ENCODE results near the gene AGPAT4. TPM values are rescaled to one million over a fixed set of nuclear protein-coding genes. Genes with fewer than 3 reads are reported as not detected.

Gene AGPAT4
- total and polyA plus RNA-seq, 2 donors (not counting 3 experiments of a cell fraction or from before 2014, with no cell fraction given) = 10.2 to 15.2 TPM

DNA sequence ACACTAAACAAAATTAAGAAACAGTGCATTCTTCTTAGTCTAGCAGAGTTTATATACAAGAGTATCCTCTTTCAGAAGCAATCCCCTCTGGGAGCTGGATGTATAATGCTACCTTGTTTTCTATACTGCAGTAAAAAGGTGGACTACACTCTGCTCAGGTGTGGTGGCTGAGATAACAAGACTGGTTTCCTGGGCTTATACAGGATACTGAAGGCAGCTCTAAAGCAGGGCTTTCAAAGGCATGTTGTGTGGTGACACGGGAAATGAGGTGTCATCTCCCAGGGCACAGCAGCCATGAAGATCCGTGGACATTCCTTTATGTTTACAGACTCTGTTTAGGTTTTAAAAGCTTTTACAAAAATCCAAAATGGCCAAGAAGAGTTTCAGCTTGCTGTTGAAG, 145.6 kb downstream of the AGPAT4 start:
- no peak overlapping the region for H3K4me3 ChIP-seq (replicated peaks in 1 of 3; ENCODE audit: insufficient read depth in 1 of 3, low read depth in 1 of 3, low read length in 3 of 3)
- no peaks in the 10 kb centered on the region for H3K27me3 ChIP-seq (ENCODE audit: control insufficient read depth in 2 of 2, insufficient read depth in 2 of 2, low read length in 2 of 2)
- H3K79me2 ChIP-seq (ENCODE audit: control insufficient read depth, insufficient read depth, low read length) = no peaks in the 10 kb centered on the region
- FAIRE-seq (no peak), DNase-seq (ENCODE audit: low read depth, low spot score) (no peak)
- H3K9me3 ChIP-seq (replicated peaks; ENCODE audit: control insufficient read depth, insufficient read depth, low read length) = peaks cover 2% of the 10 kb centered on the region
- TF ChIP-seq EZH2 (IDR thresholded peaks at IDR 0.05; ENCODE audit: borderline replicate concordance, low read depth, low read length, severe bottlenecking) (no peak), FOS (IDR thresholded peaks at IDR 0.05; ENCODE audit: borderline replicate concordance, insufficient read depth, low read length) (no peak), POLR2AphosphoS5 (IDR thresholded peaks at IDR 0.05; ENCODE audit: insufficient read depth, low read depth, low read length) (no peak), MYC (IDR thresholded peaks at IDR 0.05; ENCODE audit: low read depth, low read length) (no peak)
- no peak overlapping the region for H3K4me2 ChIP-seq (ENCODE audit: insufficient read depth, low read length)
- no peaks in the 10 kb centered on the region for H3K4me1 ChIP-seq (ENCODE audit: control insufficient read depth, extremely low read depth, insufficient read depth, low read length)
- no TSS peak for BruUV-seq (replicated peaks)
- CTCF ChIA-PET = no interaction called here
- no peak overlapping the region for H3K9ac ChIP-seq (replicated peaks; ENCODE audit: extremely low read depth, insufficient read depth, low read length)
- intact Hi-C loops (cut with micrococcal nuclease) = no loop called here
- H4K20me1 ChIP-seq (replicated peaks; ENCODE audit: control insufficient read depth, extremely low read depth, insufficient read depth, low read length) = no peaks in the 10 kb centered on the region
- no peak overlapping the region for H3K27ac ChIP-seq (ENCODE audit: insufficient read depth, low read depth, low read length)
- POLR2A ChIA-PET = no interaction called here
- no peaks in the 10 kb centered on the region for H3K9me1 ChIP-seq (replicated peaks; ENCODE audit: control insufficient read depth, extremely low read depth, insufficient read depth, low read length)
- dilution Hi-C loops (cut with MboI; ENCODE audit: extremely low pct_ligation_motif_present, low sequenced_read_pairs) = no loop called here
- H3K36me3 ChIP-seq (ENCODE audit: control insufficient read depth in 2 of 2, extremely low read depth in 1 of 2, insufficient read depth in 2 of 2, low read length in 2 of 2) = peaks cover 0 to 3% of the 10 kb centered on the region in 2 experiments
- H2AFZ ChIP-seq (ENCODE audit: low read depth, low read length) = no peak overlapping the region

DNA sequence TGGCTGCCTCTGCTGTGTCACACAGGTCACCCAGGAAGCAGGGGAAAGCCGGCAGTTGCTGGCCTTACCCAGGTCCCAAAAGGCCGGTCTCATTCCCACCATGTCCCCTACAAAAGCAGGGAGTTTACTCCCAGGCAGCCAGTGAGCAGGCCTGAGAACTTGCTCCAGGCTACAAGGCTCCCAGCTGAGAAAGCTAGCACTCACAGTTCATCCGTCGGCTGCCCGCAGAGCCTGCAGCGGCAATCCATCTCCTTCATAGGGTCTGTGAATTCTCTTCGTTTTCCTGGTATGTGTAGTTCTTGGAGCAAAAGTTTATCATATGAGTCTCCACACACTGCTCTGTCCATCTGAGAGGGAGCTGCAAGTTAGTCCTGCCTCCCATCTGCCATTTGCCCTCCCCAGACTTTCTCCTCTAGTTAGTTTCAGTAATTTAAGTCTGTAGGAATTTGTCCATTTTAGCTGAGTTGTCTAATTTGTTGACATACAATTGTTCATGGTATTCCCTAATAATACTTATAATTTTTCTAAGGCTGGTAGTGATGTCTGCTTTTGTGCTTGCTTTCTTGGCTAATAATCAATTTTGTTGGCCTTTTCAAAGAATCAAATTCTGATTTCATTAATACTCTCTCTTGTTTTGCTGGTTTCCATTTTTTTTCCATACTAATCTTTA, 146.7 kb downstream of the AGPAT4 start:
- FAIRE-seq (no peak), DNase-seq (ENCODE audit: low read depth, low spot score) (no peak)
- H3K4me2 ChIP-seq (ENCODE audit: insufficient read depth, low read length) = no peak overlapping the region
- H3K79me2 ChIP-seq (ENCODE audit: control insufficient read depth, insufficient read depth, low read length) = no peaks in the 10 kb centered on the region
- H3K9me1 ChIP-seq (replicated peaks; ENCODE audit: control insufficient read depth, extremely low read depth, insufficient read depth, low read length) = no peaks in the 10 kb centered on the region
- no peak overlapping the region for H2AFZ ChIP-seq (ENCODE audit: low read depth, low read length)
- TF ChIP-seq POLR2A (IDR thresholded peaks at IDR 0.05; ENCODE audit: low read depth, low read length) = no peak
- no peak for TF ChIP-seq MYC (IDR thresholded peaks at IDR 0.05; ENCODE audit: low read depth, low read length)
- TF ChIP-seq, protein P1, sequence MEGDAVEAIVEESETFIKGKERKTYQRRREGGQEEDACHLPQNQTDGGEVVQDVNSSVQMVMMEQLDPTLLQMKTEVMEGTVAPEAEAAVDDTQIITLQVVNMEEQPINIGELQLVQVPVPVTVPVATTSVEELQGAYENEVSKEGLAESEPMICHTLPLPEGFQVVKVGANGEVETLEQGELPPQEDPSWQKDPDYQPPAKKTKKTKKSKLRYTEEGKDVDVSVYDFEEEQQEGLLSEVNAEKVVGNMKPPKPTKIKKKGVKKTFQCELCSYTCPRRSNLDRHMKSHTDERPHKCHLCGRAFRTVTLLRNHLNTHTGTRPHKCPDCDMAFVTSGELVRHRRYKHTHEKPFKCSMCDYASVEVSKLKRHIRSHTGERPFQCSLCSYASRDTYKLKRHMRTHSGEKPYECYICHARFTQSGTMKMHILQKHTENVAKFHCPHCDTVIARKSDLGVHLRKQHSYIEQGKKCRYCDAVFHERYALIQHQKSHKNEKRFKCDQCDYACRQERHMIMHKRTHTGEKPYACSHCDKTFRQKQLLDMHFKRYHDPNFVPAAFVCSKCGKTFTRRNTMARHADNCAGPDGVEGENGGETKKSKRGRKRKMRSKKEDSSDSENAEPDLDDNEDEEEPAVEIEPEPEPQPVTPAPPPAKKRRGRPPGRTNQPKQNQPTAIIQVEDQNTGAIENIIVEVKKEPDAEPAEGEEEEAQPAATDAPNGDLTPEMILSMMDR (IDR thresholded peaks at IDR 0.05; ENCODE audit: extremely low read depth in 1 of 2, insufficient read depth in 1 of 2, low read depth in 1 of 2, low read length in 2 of 2) = no peak
- TF ChIP-seq GATA2 (IDR thresholded peaks at IDR 0.05; ENCODE audit: insufficient read depth, insufficient read length, low read depth, low read length) = no peak
- no peak for TF ChIP-seq EZH2 (IDR thresholded peaks at IDR 0.05; ENCODE audit: borderline replicate concordance, low read depth, low read length, severe bottlenecking)
- TF ChIP-seq JUN (IDR thresholded peaks at IDR 0.05; ENCODE audit: borderline replicate concordance, insufficient read depth, insufficient read length, low read depth) = no peak
- TF ChIP-seq FOS (IDR thresholded peaks at IDR 0.05; ENCODE audit: borderline replicate concordance, insufficient read depth, low read length) = no peak
- TF ChIP-seq, protein P2, sequence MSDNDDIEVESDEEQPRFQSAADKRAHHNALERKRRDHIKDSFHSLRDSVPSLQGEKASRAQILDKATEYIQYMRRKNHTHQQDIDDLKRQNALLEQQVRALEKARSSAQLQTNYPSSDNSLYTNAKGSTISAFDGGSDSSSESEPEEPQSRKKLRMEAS (IDR thresholded peaks at IDR 0.05; ENCODE audit: insufficient read depth, insufficient read length) = no peak
- no peak for TF ChIP-seq POLR2AphosphoS5 (IDR thresholded peaks at IDR 0.05; ENCODE audit: insufficient read depth, low read depth, low read length)
- peaks cover 2% of the 10 kb centered on the region for H3K9me3 ChIP-seq (replicated peaks; ENCODE audit: control insufficient read depth, insufficient read depth, low read length)
- dilution Hi-C loops (cut with MboI; ENCODE audit: extremely low pct_ligation_motif_present, low sequenced_read_pairs) (no loop called here), intact Hi-C loops (cut with micrococcal nuclease) (no loop called here)
- no peak overlapping the region for H3K9ac ChIP-seq (replicated peaks; ENCODE audit: extremely low read depth, insufficient read depth, low read length)
- H3K36me3 ChIP-seq (ENCODE audit: control insufficient read depth in 2 of 2, extremely low read depth in 1 of 2, insufficient read depth in 2 of 2, low read length in 2 of 2) = no peaks in the 10 kb centered on the region
- CTCF ChIA-PET = interaction anchor here (1.1 kb wide), 2 partner anchors 197 to 244 kb away, joined by 3 read pairs; no protein-coding TSS in a partner anchor
- H3K27ac ChIP-seq (ENCODE audit: insufficient read depth, low read depth, low read length) = no peak overlapping the region
- POLR2A ChIA-PET = no interaction called here
- no peaks in the 10 kb centered on the region for H3K4me1 ChIP-seq (ENCODE audit: control insufficient read depth, extremely low read depth, insufficient read depth, low read length)
- no peaks in the 10 kb centered on the region for H4K20me1 ChIP-seq (replicated peaks; ENCODE audit: control insufficient read depth, extremely low read depth, insufficient read depth, low read length)
- no peak overlapping the region for H3K4me3 ChIP-seq (replicated peaks in 1 of 3; ENCODE audit: insufficient read depth in 1 of 3, low read depth in 1 of 3, low read length in 3 of 3)
- no TSS peak for BruUV-seq (replicated peaks)
- no peaks in the 10 kb centered on the region for H3K27me3 ChIP-seq (ENCODE audit: control insufficient read depth in 2 of 2, insufficient read depth in 2 of 2, low read length in 2 of 2)
